ENCODE results near the gene PRKCH.
A peak's percentile ranks its signal among the peaks of the same experiment; 100 is the strongest.
"Not testable (repeated sequence)": the region's sequence is repeated elsewhere in the genome, so short reads cannot be mapped to it uniquely, and the experiment has no call there.

PRKCH gene

GRCh38 chr14:61408498-61408897 is 87.1 kb downstream of the PRKCH start:
- no peak overlapping the region for H2AFZ ChIP-seq (ENCODE audit: low read depth, low read length)
- DNase-seq (no peak), ATAC-seq (ENCODE audit: insufficient read depth, low read depth) (no peak)
- H3K27me3 ChIP-seq (ENCODE audit: insufficient read depth, low read length, poor library complexity) = no peaks in the 10 kb centered on the region
- peaks cover 71% of the 10 kb centered on the region for H3K4me1 ChIP-seq (ENCODE audit: insufficient read depth, low read length)
- peaks cover 3% of the 10 kb centered on the region; the same call in 1 of the 2 replicates for H4K20me1 ChIP-seq (ENCODE audit: insufficient read depth, low read length)
- H3K4me2 ChIP-seq (ENCODE audit: insufficient read depth, low read length) = no peak overlapping the region
- peaks cover 31% of the 10 kb centered on the region for H3K36me3 ChIP-seq (ENCODE audit: insufficient read depth, low read length)
- TF ChIP-seq, protein P1, sequence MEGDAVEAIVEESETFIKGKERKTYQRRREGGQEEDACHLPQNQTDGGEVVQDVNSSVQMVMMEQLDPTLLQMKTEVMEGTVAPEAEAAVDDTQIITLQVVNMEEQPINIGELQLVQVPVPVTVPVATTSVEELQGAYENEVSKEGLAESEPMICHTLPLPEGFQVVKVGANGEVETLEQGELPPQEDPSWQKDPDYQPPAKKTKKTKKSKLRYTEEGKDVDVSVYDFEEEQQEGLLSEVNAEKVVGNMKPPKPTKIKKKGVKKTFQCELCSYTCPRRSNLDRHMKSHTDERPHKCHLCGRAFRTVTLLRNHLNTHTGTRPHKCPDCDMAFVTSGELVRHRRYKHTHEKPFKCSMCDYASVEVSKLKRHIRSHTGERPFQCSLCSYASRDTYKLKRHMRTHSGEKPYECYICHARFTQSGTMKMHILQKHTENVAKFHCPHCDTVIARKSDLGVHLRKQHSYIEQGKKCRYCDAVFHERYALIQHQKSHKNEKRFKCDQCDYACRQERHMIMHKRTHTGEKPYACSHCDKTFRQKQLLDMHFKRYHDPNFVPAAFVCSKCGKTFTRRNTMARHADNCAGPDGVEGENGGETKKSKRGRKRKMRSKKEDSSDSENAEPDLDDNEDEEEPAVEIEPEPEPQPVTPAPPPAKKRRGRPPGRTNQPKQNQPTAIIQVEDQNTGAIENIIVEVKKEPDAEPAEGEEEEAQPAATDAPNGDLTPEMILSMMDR (IDR thresholded peaks at IDR 0.05; ENCODE audit: borderline replicate concordance, extremely low read depth, low read length, poor library complexity, severe bottlenecking) = no peak
- no peak for TF ChIP-seq EZH2 (IDR thresholded peaks at IDR 0.05; ENCODE audit: borderline replicate concordance, low read depth, low read length, severe bottlenecking)
- no peaks in the 10 kb centered on the region for H3K9me3 ChIP-seq (ENCODE audit: insufficient read depth, low read length, severe bottlenecking)
- H3K79me2 ChIP-seq (ENCODE audit: insufficient read depth, low read length) = peaks cover 98% of the 10 kb centered on the region
- H3K9ac ChIP-seq (ENCODE audit: low read depth, low read length) = no peak overlapping the region
- peak overlapping the region; percentile 54 for H3K27ac ChIP-seq (ENCODE audit: low read length)
- H3K4me3 ChIP-seq (ENCODE audit: low read depth in 1 of 2, low read length in 2 of 2) = no peak overlapping the region

GRCh38 chr14:61409782-61410181 is 88.4 kb downstream of the PRKCH start:
- peaks cover 27% of the 10 kb centered on the region for H3K36me3 ChIP-seq (ENCODE audit: insufficient read depth, low read length)
- peaks cover 71% of the 10 kb centered on the region for H3K4me1 ChIP-seq (ENCODE audit: insufficient read depth, low read length)
- no peak overlapping the region for H3K9ac ChIP-seq (ENCODE audit: low read depth, low read length)
- peaks cover 3% of the 10 kb centered on the region; the same call in 1 of the 2 replicates for H4K20me1 ChIP-seq (ENCODE audit: insufficient read depth, low read length)
- no peak for TF ChIP-seq EZH2 (IDR thresholded peaks at IDR 0.05; ENCODE audit: borderline replicate concordance, low read depth, low read length, severe bottlenecking)
- TF ChIP-seq, protein P1 (IDR thresholded peaks at IDR 0.05; ENCODE audit: borderline replicate concordance, extremely low read depth, low read length, poor library complexity, severe bottlenecking) = no peak
- DNase-seq = no peak
- no peak overlapping the region for H3K4me2 ChIP-seq (ENCODE audit: insufficient read depth, low read length)
- H3K27me3 ChIP-seq (ENCODE audit: insufficient read depth, low read length, poor library complexity) = no peaks in the 10 kb centered on the region
- ATAC-seq (ENCODE audit: insufficient read depth, low read depth) = no peak
- H3K9me3 ChIP-seq (ENCODE audit: insufficient read depth, low read length, severe bottlenecking) = no peaks in the 10 kb centered on the region
- H3K4me3 ChIP-seq (ENCODE audit: low read depth in 1 of 2, low read length in 2 of 2) = no peak overlapping the region
- H3K27ac ChIP-seq (ENCODE audit: low read length) = no peak overlapping the region
- H3K79me2 ChIP-seq (ENCODE audit: insufficient read depth, low read length) = peaks cover 98% of the 10 kb centered on the region
- no peak overlapping the region for H2AFZ ChIP-seq (ENCODE audit: low read depth, low read length)

DNA sequence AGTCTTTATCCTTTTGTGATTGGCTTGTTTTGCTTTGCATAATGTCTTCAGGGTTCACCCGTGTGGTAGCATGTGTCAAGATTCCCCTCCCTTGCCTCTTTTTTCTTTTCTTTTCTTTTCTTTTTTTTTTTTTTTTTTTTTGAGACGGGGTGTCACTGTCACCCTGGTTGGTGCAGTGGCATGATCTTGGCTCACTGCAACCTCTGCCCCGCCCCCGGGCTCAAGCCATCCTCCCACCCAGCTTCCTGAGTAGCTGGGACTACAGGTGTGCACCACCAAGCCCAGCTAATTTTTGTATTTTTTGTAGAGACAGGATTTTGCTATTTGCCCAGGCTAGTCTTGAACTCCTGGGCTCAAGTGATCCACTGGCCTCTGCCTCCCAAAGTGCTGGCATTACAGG is 94.6 kb downstream of the PRKCH start:
- not testable (repeated sequence) for H3K4me3 ChIP-seq (ENCODE audit: low read depth in 1 of 2, low read length in 2 of 2); H4K20me1 ChIP-seq (ENCODE audit: insufficient read depth, low read length); H3K9me3 ChIP-seq (ENCODE audit: insufficient read depth, low read length, severe bottlenecking); H3K27me3 ChIP-seq (ENCODE audit: insufficient read depth, low read length, poor library complexity); H2AFZ ChIP-seq (ENCODE audit: low read depth, low read length); ATAC-seq (ENCODE audit: insufficient read depth, low read depth)
- peak; percentile 66 for DNase-seq
- Histone ChIP-seq H3K79me2 (ENCODE audit: insufficient read depth, low read length) (peaks cover 99% of the 10 kb centered on the region), H3K4me2 (ENCODE audit: insufficient read depth, low read length) (peak overlapping the region; percentile 53), H3K36me3 (ENCODE audit: insufficient read depth, low read length) (peaks cover 14% of the 10 kb centered on the region), H3K9ac (ENCODE audit: low read depth, low read length) (peak overlapping the region; percentile 47), H3K27ac (ENCODE audit: low read length) (peak overlapping the region; percentile 90), H3K4me1 (ENCODE audit: insufficient read depth, low read length) (peaks cover 89% of the 10 kb centered on the region)

DNA sequence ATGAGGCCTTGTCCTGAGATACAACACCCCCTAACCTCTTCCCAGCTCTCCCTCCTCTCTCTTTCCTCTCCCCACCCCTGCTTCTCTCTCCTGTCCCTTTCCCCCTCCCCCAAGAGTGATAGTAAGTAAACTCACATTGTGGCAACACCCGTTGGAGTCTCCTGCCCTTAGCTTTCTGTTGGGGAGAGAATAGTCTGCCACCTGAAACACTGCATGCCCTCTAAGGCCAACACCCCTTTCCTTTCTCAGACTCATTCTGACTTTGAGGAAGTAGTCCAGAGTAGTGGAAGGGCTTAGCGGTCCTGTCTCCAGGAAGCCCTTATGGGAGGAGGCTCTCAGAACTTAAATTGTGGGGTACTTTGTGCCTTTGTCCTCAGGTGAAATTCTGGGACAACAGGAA is 95.2 kb downstream of the PRKCH start:
- no peaks in the 10 kb centered on the region for H3K9me3 ChIP-seq (ENCODE audit: insufficient read depth, low read length, severe bottlenecking)
- H3K4me2 ChIP-seq (ENCODE audit: insufficient read depth, low read length) = peak overlapping the region; percentile 53
- DNase-seq (peak; percentile 61), ATAC-seq (ENCODE audit: insufficient read depth, low read depth) (peak; percentile 62)
- peaks cover 8% of the 10 kb centered on the region; the same call in 1 of the 2 replicates for H3K36me3 ChIP-seq (ENCODE audit: insufficient read depth, low read length)
- H3K27me3 ChIP-seq (ENCODE audit: insufficient read depth, low read length, poor library complexity) = no peaks in the 10 kb centered on the region
- H3K79me2 ChIP-seq (ENCODE audit: insufficient read depth, low read length) = peaks cover 99% of the 10 kb centered on the region
- no peaks in the 10 kb centered on the region; the same call in 1 of the 2 replicates for H4K20me1 ChIP-seq (ENCODE audit: insufficient read depth, low read length)
- peaks cover 85% of the 10 kb centered on the region for H3K4me1 ChIP-seq (ENCODE audit: insufficient read depth, low read length)
- peak overlapping the region; percentile 47 for H3K9ac ChIP-seq (ENCODE audit: low read depth, low read length)
- no peak overlapping the region; a peak in 1 of 4 replicates for H3K4me3 ChIP-seq (ENCODE audit: low read depth in 1 of 2, low read length in 2 of 2)
- no peak for TF ChIP-seq EZH2 (IDR thresholded peaks at IDR 0.05; ENCODE audit: borderline replicate concordance, low read depth, low read length, severe bottlenecking)
- TF ChIP-seq, protein P1 (IDR thresholded peaks at IDR 0.05; ENCODE audit: borderline replicate concordance, extremely low read depth, low read length, poor library complexity, severe bottlenecking) = no peak
- H2AFZ ChIP-seq (ENCODE audit: low read depth, low read length) = no peak overlapping the region
- peak overlapping the region; percentile 90 for H3K27ac ChIP-seq (ENCODE audit: low read length)
